ENCODE measurements around the gene SLC7A9.

The SLC7A9 gene

DNA sequence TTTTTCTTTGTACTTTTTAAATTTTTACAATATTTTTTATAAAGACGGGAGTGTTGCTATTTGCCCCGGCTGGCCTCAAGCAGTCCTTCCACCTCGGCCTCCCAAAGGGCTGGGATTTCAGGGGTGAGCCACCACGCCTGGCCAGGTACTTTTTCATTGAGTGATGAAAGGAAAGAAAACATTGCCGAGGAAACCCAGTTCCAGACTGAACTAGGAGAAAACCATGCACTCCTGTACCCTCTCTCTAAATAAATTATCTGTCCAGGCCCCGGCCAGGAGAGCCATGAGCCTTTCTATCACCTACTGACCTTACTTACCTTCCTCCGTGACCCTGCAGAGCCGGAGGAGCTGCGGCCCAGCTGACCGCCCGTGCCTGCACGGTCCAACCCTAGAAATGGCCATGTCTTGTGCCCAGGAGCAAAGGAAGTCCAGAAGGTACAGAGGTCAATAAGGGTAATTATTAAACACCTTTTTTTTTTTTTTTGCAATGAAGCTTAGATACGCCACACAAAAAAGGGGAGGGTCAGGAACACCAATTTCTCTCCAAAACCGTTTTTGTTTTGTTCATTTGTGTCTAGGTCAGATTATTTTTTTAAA lies at the start of gene SLC7A9:
SLC7A9 (minus strand) TSS at position 399 of the 597 bp plus-strand sequence. CDS start 1,233 bp downstream, outside the sequence.
- Mint-ChIP-seq H3K4me3 (no peak within 1 kb of the TSS), H3K4me1 (no peaks in the 10 kb centered on the region), H3K9me3 (no peaks in the 10 kb centered on the region), H3K27me3 (no peaks in the 10 kb centered on the region), H3K27ac (no peak within 1 kb of the TSS), H3K36me3 (ENCODE audit: low read depth) (no peaks in the 10 kb centered on the region)
- ATAC-seq (no peak), DNase-seq (no peak)

DNA sequence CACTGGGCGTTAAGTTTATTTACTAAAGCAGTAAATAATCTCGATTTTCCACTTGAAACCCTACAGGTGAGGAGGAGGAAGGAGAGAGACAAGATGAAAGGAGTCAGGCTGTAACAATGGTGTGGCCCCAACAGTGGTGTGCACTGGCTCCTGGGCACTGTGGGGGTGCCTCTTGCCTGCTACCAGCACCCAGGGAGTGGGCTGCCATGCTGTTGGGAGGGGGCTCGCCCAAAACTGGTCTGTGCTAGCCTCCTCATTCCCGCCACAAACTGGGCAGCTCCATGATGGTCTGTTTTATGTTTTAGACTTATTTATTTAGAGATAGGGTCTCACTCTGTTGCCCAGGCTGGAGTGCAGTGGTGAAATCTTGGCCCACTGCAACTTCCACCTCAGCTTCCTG lies 49.8 kb upstream of the SLC7A9 start:
- Mint-ChIP-seq H3K9me3 (no peaks in the 10 kb centered on the region), H3K27ac (no peak overlapping the region)

GRCh38 chr19:32917616-32917996 lies 48.0 kb upstream of the SLC7A9 start:
- Mint-ChIP-seq H3K27ac (no peak overlapping the region), H3K4me3 (no peak overlapping the region), H3K36me3 (ENCODE audit: low read depth) (peaks cover 5% of the 10 kb centered on the region), H3K27me3 (no peaks in the 10 kb centered on the region), H3K4me1 (peaks cover 5% of the 10 kb centered on the region), H3K9me3 (no peaks in the 10 kb centered on the region)
- DNase-seq, result no peak
- ATAC-seq, result no peak

More for the DNA sequence above, 49.8 kb upstream of the SLC7A9 start:
- Mint-ChIP-seq H3K4me1 (peaks cover 5% of the 10 kb centered on the region), H3K27me3 (no peaks in the 10 kb centered on the region), H3K36me3 (ENCODE audit: low read depth) (peaks cover 3% of the 10 kb centered on the region), H3K4me3 (no peak overlapping the region)
- DNase-seq (no peak), ATAC-seq (no peak)

- H3K4me1 Mint-ChIP-seq, result peaks cover 5% of the 10 kb centered on the region
- H3K27ac Mint-ChIP-seq, result no peak overlapping the region
- H3K36me3 Mint-ChIP-seq (ENCODE audit: low read depth), result peaks cover 5% of the 10 kb centered on the region
- H3K9me3 Mint-ChIP-seq, result no peaks in the 10 kb centered on the region
- no peak overlapping the region for H3K4me3 Mint-ChIP-seq
- no peaks in the 10 kb centered on the region for H3K27me3 Mint-ChIP-seq
- DNase-seq, result no peak
- no peak for ATAC-seq
Observed at GRCh38 chr19:32916969-32917615, 47.5 kb upstream of the SLC7A9 start.

DNA sequence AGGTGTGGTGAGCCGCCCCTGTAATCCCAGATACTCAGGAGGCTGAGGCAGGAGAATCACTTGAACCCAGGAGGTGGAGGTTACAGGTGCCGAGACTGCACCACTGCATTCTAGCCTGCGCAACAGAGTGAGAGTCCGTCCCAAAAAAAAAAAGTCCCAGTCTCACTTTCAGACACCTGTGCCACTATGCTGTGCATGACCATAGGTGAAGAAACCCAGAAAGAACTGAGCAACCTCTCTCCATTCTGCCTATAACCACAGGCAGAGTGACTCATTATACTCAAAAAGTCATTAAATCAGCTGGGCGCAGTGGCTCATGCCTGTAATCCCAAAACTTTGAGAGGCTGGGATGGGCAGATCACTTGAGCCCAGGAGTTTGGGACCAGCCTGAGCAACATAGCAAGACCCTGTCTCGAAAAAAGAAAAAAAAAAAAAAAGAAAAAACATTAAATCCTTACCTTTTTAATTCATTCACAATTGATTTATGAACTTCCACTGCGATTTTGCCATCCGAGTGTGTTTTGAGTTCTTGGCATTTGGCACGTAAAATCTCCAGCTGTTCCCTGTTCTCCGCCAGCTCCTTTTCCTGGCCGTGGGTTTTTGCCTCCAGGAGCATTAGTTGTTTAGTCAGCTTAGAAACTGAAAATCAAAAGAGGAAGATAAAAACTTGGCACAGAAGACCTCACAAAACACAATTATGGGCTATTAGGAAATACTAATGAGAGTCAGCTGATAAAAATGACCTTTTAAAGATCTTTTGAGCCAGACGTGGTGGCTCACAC lies 45.5 kb upstream of the SLC7A9 start:
- Mint-ChIP-seq H3K27ac (no peak overlapping the region), H3K4me3 (no peak overlapping the region), H3K27me3 (no peaks in the 10 kb centered on the region), H3K36me3 (ENCODE audit: low read depth) (peaks cover 7% of the 10 kb centered on the region), H3K4me1 (no peaks in the 10 kb centered on the region), H3K9me3 (no peaks in the 10 kb centered on the region)
- ATAC-seq (no peak), DNase-seq (no peak)

GRCh38 chr19:32911467-32911866 lies 41.9 kb upstream of the SLC7A9 start:
- Mint-ChIP-seq H3K27me3 (no peaks in the 10 kb centered on the region), H3K4me1 (no peaks in the 10 kb centered on the region), H3K27ac (peak overlapping the region; percentile 31), H3K9me3 (peaks cover 2% of the 10 kb centered on the region), H3K36me3 (ENCODE audit: low read depth) (peaks cover 26% of the 10 kb centered on the region), H3K4me3 (no peak overlapping the region)
- DNase-seq, result no peak
- ATAC-seq, result no peak

DNA sequence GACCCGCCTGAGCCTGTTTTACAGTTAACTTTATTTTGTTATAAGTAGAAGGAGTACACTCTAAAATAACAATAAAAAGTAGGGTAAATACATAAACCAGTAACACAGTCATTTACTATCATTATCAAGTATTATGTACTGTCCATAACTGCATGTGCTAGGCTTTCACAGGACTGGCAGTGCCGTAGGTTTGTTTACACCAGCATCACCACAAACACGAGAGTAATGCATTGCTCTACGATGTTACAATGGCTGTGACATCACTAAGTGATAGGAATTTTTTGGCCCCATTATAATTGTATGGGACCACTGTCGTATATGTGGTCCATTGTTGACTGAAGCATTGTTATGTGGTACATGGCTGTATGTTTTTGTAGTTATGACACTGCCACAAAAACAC lies 41.3 kb upstream of the SLC7A9 start:
- DNase-seq (no peak), ATAC-seq (no peak)
- H3K27me3 Mint-ChIP-seq, result no peaks in the 10 kb centered on the region
- H3K36me3 Mint-ChIP-seq (ENCODE audit: low read depth), result peaks cover 32% of the 10 kb centered on the region
- H3K9me3 Mint-ChIP-seq, result peaks cover 8% of the 10 kb centered on the region
- H3K4me3 Mint-ChIP-seq, result no peak overlapping the region
- H3K27ac Mint-ChIP-seq, result no peak overlapping the region
- no peaks in the 10 kb centered on the region for H3K4me1 Mint-ChIP-seq

DNA sequence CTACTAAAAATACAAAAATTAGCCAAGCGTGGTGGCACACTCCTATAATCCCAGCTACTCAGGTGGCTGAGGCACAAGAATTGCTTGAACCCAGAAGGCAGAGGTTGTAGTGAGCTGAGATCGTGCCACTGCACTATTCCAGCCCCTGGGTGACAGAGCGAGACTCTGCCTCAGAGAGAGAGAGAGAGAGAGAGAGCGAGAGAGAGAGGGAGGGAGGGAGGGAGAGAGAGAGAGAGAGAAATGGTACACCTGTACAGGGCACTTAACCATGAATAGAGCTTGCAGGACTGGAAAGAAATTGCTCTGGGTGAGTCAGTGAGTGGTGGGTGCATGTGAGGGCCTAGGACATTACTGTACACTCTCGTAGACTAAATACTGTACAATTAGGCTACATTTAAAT lies 40.5 kb upstream of the SLC7A9 start:
- Mint-ChIP-seq H3K27me3 (no peaks in the 10 kb centered on the region), H3K9me3 (peaks cover 13% of the 10 kb centered on the region), H3K36me3 (ENCODE audit: low read depth) (peaks cover 37% of the 10 kb centered on the region), H3K4me3 (no peak overlapping the region), H3K4me1 (no peaks in the 10 kb centered on the region), H3K27ac (no peak overlapping the region)
- DNase-seq (no peak), ATAC-seq (no peak)

DNA sequence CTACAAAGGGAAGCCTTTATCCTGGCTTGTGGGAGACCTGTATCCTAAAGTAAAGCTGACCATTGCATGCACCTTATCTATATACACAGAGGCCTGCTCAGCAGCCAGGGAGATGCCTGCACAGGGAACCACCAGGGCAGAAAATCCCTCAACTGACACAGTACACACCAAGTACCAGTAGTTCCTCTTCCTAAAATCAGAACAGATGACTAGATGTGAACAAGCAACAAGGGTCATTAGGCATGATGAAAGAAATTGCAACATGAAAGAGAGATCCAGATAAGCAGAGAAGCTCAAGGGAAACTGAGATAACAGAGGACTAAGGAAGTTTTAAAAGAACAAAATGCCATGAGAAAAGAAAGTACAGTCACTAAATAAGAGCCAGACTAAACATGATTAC lies 39.7 kb upstream of the SLC7A9 start:
- no peak for DNase-seq
- no peaks in the 10 kb centered on the region for H3K4me1 Mint-ChIP-seq
- peaks cover 13% of the 10 kb centered on the region for H3K9me3 Mint-ChIP-seq
- H3K36me3 Mint-ChIP-seq (ENCODE audit: low read depth), result peaks cover 39% of the 10 kb centered on the region
- H3K27me3 Mint-ChIP-seq, result no peaks in the 10 kb centered on the region
- H3K4me3 Mint-ChIP-seq, result no peak overlapping the region
- ATAC-seq, result no peak
- H3K27ac Mint-ChIP-seq, result no peak overlapping the region

- Mint-ChIP-seq H3K4me3 (no peak overlapping the region), H3K27me3 (no peaks in the 10 kb centered on the region), H3K4me1 (no peaks in the 10 kb centered on the region), H3K27ac (no peak overlapping the region), H3K36me3 (ENCODE audit: low read depth) (peaks cover 41% of the 10 kb centered on the region), H3K9me3 (peaks cover 13% of the 10 kb centered on the region)
- ATAC-seq (no peak), DNase-seq (no peak)
Observed at GRCh38 chr19:32908641-32909190, 39.1 kb upstream of the SLC7A9 start.

DNA sequence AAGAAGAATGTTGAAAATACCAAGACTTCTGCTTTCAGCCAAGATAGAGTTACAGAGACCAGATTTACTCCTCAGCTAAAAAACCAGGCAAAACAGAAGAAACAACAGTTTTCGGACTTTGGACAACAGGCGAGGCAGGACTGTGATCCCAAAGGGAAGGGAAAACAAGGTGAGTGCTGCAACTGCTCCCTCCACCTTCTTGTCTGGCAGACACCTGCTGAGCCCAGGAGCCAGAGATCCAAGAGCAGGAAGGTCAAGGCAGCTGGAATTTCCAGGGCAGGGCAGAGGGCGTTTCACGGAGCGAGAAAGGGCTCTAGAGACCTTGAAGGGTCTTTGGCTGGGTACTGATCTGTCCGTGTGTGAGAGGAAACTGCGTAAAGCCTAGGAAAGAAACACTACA lies 32.9 kb upstream of the SLC7A9 start:
- H3K27me3 Mint-ChIP-seq, result no peaks in the 10 kb centered on the region
- H3K27ac Mint-ChIP-seq, result no peak overlapping the region
- H3K9me3 Mint-ChIP-seq, result peaks cover 13% of the 10 kb centered on the region
- ATAC-seq, result no peak
- no peak overlapping the region for H3K4me3 Mint-ChIP-seq
- no peak for DNase-seq
- H3K4me1 Mint-ChIP-seq, result no peaks in the 10 kb centered on the region
- H3K36me3 Mint-ChIP-seq (ENCODE audit: low read depth), result peaks cover 36% of the 10 kb centered on the region

- Mint-ChIP-seq H3K4me3 (no peak overlapping the region), H3K27ac (no peak overlapping the region)
- ATAC-seq, result no peak
Observed at GRCh38 chr19:32901504-32902161, 32.1 kb upstream of the SLC7A9 start.

GRCh38 chr19:32896516-32897214 lies 27.1 kb upstream of the SLC7A9 start:
- no peak for ATAC-seq
- peaks cover 6% of the 10 kb centered on the region for H3K4me1 Mint-ChIP-seq
- peaks cover 19% of the 10 kb centered on the region for H3K9me3 Mint-ChIP-seq

More at GRCh38 chr19:32901504-32902161, 32.1 kb upstream of the SLC7A9 start:
- H3K27me3 Mint-ChIP-seq, result no peaks in the 10 kb centered on the region
- peaks cover 13% of the 10 kb centered on the region for H3K9me3 Mint-ChIP-seq
- no peak for DNase-seq
- H3K36me3 Mint-ChIP-seq (ENCODE audit: low read depth), result peaks cover 38% of the 10 kb centered on the region
- H3K4me1 Mint-ChIP-seq, result no peaks in the 10 kb centered on the region

GRCh38 chr19:32895384-32895783 lies 25.8 kb upstream of the SLC7A9 start:
- Mint-ChIP-seq H3K36me3 (ENCODE audit: low read depth) (peaks cover 50% of the 10 kb centered on the region), H3K27ac (no peak overlapping the region), H3K4me3 (no peak overlapping the region), H3K9me3 (peaks cover 25% of the 10 kb centered on the region), H3K4me1 (peaks cover 6% of the 10 kb centered on the region), H3K27me3 (no peaks in the 10 kb centered on the region)
- ATAC-seq, result peak; percentile 66
- no peak for DNase-seq

More at GRCh38 chr19:32896516-32897214, 27.1 kb upstream of the SLC7A9 start:
- no peaks in the 10 kb centered on the region for H3K27me3 Mint-ChIP-seq
- DNase-seq, result no peak
- no peak overlapping the region for H3K27ac Mint-ChIP-seq
- H3K4me3 Mint-ChIP-seq, result no peak overlapping the region
- peaks cover 47% of the 10 kb centered on the region for H3K36me3 Mint-ChIP-seq (ENCODE audit: low read depth)
